HL-60/S4 treated with phorbol 12-myristate 13-acetate at 8.2 ng/mL for 4 days and 3 days (cell line): Measurements from ENCODE around the gene AP3D1.

Source experiments
- in situ Hi-C: fragments of 300-500 bp; cut with MboI; formaldehyde crosslinking; loops from 2 replicates; pipeline ENCODE4 v1.15.0; 2022; ENCODE audit warnings: low sequenced_read_pairs

Gene AP3D1

DNA sequence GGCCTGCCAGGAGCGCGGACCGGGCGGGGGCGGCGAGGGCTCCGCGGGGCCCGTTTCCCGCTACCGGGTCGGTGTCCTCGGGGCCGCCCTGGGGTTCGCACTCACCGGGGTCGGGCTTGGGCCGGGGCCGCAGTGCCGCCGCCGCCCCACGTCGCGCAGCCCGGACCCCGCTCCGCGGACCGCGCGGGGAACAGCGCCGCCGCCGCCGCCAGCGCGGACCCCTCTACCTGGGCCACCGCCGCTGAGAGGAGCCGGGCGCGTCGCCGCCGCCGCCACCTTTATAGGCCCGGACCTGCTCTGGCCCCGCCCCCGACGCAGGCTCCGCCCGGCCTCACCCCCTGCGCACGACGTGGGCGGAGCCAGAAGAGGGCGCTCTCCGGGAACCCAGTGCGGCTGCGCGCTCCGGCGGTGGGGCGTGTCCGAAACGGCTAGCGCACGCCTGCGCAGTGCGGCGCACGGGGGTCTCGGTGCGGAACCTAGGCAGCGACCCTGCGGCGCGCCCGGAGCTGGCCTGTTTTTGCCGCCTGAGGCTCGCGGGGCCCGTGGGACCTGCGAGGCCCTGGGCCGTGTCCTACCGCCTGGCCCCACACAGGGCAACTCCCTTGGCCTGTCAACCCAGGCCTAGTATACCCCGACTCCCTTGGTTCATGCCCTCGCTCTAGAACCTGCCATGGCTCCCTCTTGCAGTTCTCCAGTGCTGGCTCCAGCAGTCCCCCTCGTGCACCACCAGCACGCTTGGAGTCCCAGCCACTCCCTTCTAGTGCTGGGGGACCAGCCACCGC lies 100.2 kb downstream of the AP3D1 start, which contains the start of gene MKNK2:
MKNK2 (minus strand) TSS at position 254 of the 782 bp plus-strand sequence. CDS start 393 bp downstream, outside the sequence.
- in situ Hi-C loops, result no loop called here
